Ecto neural progenitor cell (in vitro differentiated cells): ENCODE measurements around the gene HDGF.
"Not testable (repeated sequence)": the region's sequence is repeated elsewhere in the genome, so short reads cannot be mapped to it uniquely, and the experiment has no call there.

Experiments used
- DNase-seq: peaks from one replicate; pipeline ENCODE4 v3.0.0-alpha.2; 2018; ENCODE audit warnings: low spot score

The HDGF gene

DNA sequence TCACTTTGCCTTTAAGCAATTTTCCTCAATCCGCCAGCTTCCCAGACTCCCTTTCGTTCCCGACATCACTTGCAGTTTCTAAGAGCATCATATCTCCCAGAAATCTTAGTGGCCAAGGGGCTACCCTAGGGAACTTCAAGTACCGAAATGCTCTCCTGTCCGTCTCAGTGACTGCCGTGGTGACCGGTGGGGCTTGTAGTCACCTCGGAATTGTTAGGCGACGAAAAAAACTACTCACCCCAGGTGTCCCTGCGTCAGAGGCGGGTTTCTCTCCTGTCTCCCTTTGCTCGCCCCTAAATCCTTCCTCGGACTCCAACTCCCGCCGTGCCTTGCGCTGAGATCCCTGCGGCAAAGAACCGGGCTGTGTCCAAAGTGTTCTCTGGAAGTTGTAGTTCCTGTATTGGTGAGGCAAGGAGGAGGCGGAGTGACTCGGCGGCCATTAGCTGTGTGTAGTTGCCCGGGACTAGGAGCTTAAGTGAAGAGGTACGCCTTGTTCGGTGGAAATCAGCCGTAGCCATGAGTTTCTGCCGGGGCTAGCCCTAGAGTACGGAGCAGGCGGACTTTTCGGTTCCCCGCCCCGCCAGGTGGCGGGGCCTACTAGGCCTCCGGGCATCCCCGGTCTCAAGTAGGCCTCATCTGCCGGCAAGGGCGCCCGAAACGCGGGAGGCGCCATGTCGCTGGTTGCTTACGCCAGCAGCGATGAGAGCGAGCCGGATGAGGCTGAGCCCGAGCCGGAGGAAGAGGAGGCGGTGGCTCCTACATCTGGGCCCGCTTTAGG is 15.8 kb upstream of the HDGF start, which contains the start of gene PRCC:
TSS of gene PRCC (plus strand) at position 435 of the 778 bp plus-strand sequence. CDS start at position 672, 237 bp downstream.
- DNase-seq = peak; percentile 98

DNA sequence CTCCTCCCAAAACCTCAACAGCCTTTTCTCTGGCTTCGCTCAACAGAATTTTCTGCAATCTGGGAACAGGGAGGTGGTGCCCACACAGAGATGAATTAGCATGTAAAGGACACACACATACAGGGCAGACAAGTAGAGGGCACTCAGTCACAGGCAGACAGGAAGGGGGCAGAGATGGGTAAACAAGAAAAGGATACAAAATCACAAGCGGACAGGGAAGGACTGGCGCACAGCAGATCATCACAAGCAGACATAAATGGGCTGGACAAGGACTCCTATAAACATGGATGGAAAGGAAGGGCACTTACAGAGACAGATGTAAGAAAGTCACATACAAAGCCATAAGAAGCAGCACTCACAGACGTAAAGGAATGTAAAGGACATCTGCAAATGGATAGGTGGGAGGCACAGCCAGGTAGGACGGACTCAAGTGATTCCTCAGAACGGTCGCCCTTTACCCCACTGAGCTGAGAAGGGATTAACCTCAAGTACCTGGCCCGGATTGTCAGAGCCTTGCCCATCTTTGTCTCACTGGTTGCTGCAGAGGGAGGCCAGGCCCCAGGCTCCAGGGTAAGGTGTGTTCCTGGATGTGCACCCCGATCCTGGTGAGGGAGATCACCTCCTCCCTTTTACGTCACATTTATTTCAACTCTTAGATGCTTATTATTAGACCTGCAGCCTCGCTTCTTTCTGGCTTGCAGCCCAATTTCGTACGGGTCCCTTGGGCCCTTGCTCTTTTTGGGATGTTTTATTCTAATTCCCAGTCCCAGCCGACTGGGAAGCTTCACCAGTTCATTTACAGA is 15.0 kb upstream of the HDGF start:
- peak; percentile 56 for DNase-seq

DNA sequence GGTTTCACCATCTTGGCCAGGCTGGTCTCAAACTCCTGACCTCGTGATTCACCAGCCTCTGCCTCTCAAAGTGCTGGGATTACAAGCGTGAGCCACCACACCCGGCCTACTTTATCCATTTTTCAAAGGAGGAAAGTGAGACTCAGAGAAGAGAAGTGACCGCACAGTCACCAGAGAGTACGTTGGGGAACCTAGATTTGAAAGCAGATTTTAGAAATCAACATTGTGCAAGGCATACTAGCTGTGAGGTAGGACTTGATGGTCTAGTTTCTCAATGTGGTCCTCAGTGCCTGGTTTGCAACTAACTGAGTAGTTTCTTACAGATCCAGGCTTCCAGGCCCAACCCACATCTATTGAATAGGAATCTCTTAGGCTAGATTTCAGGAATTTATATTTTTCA is 14.2 kb upstream of the HDGF start:
- no peak for DNase-seq

DNA sequence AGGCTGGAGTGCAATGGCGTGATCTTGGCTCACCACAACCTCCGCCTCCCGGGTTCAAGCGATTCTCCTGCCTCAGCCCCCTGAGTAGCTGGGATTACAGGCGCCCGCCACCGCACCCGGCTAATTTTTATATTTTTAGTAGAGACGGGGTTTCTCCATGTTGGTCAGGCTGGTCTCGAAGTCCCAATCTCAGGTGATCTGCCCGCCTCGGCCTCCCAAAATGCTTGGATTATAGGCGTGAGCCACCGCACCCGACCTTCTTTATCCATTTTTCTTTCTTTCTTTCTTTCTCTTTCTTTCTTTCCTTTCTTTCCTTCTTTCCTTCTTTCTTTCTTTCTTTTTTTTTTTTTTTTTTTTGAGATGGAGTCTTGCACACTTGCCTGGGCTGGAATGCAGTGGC is 13.7 kb upstream of the HDGF start:
- DNase-seq = not testable (repeated sequence)

DNA sequence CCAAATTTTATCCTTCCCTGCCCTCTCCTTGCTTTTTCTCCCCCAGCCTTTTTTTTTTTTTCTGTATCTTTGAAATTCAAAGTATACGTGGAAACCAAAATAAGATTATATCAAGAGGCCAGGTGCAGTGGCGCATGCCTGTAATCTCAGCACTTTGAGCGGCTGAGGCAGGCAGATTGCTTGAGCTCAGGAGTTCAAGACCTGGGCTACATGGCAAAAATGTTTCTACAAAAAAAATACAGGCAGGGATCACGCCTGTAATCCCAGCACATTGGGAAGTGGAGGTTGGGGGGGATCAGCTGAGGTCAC is 9.3 kb upstream of the HDGF start:
- DNase-seq = no peak

DNA sequence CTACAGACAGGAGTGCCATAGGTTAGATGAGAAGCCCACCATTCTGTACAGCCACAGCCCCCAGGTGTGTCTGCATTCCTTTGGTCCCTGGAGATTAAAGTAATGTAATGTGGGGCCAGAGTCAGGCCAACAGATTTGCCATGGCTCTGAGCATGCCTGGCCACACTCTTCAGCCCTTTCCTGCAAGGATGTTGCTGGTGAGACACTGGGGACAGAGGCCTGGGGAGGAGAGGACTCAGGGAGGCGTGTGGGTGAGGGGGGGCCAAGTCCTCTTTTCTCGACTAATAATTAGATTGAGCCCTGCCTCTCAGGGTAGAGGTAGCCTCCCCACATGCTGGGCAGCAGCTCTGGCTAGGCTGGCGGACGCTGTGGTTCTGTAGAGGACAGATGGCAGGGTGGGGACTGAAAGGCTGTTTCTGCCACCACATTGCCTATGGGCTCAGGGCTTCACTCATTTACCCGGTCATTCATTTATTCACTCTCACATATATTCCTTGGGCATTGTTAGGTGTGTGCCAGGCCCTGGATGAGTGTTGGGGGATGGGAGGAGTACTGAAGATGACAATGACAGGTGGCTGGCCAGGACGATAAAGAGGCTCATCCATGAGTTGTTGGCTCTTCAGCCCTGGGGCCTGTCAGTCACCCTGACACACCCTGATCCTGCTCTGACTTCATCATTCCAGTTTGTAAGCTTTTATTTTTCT is 8.8 kb upstream of the HDGF start:
- DNase-seq = no peak

DNA sequence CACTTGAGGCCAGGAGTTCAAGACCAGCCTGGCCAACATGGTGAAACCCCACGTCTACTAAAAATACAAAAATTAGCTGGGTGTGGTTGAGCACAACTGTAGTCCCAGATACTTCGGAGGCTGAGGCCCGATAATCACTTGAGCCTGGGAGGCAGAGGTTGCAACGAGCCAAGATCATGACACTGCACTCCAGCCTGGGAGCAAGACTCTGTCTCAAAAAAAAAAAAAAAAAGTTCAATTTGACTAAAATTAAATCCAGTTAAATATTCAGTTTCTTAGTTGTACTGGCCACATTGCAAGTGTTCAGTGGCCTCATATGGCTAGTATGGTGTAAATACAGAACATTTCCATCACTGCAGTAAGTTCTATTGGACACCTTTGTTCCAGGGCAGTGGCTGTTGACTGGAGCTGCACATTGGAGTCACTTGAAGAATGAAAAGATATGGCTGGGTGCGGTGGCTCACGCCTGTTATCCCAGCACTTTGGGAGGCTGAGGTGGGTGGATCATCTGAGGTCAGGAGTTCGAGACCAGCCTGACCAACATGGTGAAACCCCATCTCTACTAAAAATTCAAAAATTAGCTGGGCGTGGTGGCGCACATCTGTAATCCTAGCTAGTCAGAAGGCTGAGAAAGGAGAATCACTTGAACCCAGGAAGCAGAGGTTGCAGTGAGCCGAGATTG is 6.2 kb upstream of the HDGF start:
- DNase-seq = not testable (repeated sequence)

DNA sequence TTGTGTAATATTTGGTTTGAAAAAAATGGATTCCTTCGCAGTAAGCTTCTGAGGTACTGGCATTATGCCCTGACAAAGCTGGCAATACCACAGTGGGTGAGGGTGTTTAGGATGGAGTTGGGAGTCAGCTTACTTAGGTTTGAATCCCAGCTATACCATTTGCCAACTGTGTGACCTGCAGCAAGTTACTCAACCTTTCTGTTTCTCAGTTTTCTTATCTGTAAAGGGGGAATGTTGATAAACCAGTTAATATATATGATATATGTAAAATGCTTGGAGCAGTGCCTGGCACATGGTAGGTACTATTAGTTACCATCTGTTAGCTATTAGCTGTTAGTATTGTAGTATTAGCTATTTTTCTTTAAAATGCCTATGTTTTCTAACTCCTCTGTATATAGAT is 4.9 kb upstream of the HDGF start:
- DNase-seq = no peak

DNA sequence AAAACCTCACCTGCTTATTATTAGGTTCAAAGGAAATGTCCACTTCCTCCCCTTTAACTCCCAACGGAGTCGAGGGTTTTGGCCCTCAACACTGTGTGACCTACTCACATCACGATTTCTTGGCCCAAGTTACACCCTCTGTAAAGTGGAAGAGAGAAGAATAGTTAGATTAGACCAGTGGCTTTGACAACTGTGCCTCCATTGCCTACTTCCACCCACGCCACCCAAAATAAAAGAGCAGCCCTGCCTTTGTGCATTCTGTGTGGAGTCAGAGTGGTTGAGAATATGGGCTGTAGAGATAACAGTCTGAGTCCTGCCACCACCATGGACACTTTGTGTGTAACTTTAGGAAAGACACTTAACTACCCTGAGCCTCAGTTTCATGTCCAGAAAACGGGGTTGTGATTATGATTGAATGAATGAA is 4.1 kb upstream of the HDGF start:
- DNase-seq = no peak

DNA sequence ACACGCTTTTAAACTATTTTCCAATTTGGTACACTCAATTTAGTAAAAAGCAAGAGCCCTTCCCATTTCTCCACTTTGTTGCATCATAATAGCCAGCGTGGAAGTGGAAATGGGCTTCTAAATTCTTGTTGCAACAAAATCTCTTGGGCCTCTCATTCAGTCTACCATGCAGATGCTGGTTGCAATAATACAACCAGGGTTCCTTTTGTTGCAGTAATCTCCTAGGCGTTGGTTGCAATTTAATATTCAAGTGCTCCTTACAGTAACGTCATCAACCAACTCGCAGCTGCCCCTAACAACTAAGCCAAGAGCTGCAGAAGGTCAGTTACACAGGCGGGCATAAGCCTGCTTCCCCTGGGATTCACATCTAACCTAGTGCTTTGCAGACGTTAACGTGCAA is 2.7 kb upstream of the HDGF start:
- no peak for DNase-seq

DNA sequence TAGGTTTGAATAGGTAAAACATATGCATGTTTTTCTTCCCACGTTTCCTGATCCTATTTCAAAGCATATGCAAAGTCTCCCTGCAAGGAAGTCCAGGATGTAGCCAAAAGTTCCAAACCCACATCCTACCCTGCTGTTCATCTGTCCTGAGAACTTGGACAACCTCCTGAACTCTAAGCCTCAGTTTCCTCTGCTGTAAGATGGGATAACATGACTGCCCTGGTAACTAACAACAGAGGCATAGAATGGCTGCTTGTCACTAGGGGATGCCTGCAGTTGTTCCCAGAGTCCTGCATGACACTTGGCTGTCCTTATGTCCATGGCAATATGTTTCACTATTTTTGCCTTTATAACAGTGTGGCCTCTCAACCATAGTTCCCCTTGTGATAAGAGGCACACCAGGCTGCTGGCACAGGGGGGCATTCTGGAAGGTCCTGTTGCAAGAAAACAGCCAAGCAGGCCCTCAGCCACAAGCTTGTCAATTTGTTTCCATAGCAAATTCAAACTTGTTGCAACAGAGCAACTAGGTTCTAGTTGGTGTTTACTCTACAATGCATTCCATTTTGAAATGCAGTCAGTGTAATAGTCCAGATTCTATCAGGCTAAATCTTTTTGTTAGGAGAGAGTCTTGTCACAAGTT is 1.5 kb upstream of the HDGF start:
- DNase-seq = no peak

DNA sequence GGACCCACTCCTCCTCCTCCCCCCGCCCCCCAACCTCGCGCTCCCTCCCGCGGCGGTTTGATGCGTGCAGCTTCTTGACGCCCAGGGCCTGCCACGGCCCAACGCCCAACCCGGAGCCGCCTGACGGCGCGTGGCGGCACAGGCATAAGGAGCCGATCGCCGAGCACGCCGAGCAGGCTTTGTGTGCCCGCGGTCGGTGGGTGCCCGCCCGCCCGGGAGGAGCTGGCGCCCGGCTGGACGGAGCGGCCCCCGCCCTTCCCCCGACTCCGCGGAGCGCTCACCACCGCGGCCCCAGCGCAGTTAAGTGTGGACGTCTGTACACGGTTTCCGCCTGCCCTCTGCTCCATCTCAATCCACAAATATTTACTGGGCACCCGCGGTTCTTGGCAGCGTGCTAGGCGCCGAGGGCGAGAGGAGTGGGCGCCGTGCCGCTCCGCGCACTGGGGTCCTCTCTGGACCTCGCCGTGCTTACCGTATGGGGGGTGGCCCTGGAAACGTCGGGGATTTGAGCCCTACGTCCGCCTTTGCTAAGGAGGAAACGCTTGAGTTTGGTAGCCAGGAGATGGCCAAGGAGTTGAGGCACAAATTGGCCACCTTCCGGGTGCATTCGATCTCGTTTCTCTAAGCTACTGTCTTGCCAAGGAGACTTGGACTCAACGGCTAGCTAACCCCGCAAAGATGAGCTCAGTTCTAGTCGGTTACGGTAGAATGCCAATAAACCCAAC is 444 bp upstream of the HDGF start:
- peak; percentile 97 for DNase-seq

DNA sequence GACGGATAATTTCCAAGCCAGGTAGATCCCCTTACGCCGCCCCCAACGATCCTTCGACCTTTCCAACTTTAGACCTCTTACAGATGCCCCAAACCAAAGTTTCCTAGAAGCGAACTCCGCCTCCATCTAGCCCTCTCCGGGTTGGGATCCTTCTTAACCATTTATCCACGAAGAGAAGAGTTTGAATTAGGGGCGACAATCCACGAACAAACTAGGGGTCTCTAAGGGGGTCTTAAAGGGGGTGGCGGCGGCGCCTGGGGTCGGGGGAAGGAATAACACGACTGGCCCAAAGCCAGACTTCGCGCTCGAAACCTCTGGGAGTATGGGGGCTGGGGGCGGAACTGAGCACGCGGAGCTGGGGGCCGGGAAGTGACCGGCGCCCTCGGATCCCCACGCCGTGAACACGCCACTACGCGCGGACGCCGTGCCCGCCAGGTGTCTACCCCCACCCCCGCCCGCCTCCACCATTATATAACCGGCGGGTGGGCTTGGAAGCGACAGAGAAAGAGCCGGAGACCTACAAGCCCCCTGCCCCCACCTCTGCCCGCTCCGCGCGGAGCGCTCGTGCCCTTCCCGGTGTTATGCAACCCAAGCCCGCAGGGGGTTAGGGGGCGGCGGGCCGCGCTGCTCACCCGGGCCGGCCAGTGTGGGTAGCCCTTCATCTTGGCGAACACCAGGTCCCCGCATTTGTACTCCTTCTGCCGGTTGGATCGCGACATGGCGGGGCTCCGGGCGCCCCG is 594 bp downstream of the HDGF start:
- peak; percentile 77 for DNase-seq

DNA sequence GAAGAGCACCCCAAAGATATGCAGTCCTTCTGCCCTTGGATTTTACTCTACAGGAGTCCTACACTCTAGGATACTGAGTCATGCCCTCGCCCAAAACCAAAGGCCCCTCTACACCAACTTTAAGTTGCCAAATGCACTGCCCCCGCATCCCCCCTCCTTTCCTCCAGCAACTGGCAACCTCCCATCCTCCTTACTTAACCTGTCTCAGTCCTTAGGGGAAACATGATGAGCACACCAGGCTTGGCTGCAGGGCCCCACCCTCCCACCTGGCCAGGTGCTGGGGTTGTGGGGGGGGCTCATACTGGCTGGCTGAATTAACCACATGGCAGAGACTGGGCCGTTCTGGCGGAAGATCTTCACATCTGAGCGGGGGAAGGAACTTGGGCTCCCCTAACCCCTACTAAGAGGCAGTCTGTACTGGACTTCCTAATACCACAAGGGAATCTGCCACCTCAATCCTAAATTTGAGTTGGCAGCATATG is 1.2 kb downstream of the HDGF start:
- no peak for DNase-seq

DNA sequence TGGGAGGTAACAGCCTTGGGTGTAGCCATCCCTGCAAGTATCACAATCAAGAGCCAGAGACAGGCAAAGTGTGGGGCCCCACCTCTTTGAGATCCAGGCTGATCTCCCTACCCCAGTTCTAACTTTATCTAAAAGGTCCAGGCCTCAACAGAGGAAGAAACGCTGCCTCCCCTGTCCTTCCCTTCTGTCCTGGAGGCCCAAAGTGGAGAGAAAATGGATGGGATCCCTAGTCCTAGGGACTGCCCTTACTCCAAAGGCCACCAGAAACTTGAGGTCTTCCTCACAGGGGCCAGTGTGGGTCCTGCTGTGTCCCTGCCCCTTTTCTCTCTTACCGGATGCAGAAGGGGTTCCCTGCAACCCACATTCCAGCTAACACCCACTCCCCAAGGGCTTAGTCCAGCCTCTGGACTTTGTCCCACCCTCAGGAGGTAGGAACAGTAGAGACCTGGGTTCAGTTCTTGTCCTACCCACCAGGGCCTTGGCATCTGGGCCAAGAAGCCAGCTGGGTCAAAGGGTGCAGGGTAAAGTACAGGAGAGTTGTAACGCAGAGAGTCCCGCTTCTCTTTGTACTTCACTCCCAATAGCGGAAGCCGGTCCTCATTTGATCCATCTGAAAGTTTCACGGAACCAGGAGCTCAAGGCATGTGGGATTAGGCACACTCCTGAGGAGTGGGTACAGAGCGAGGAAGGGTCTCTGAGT is 1.9 kb downstream of the HDGF start:
- no peak for DNase-seq

DNA sequence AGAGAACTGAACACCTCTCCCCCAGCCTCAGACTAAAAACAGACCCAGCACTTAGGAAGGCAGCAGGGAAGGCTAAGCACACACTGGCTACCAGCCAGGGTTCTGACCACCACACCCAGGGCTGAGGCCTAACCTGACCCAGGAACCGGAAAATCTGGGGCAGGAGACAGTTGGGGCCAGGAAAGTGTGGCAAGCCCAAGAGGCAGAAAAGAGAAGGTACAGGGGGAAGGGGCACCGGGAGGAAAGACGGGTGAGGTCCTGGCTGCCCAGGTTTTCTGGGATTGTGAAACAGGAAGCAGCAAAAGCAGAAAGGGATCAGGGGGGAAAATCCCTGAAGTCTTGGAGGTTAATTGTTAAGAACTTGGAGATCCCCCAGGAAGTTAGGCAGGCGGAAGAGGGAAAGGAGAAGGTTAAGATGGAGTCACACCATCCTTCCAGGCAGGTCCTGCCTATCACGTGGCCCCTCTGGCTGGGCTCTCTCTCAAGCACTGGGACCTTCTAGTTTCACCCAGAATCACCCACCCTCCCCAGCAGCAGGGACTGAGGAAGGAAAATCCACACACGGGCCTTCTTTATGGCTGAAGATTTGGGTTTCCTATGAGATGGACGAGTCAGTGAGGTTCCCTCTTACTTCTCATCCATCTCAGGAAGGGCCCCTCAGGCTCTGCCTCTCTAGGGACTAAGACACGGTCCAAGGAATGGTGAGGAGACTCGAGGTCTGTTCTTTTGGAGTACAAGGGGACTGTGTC is 2.6 kb downstream of the HDGF start:
- DNase-seq = no peak

DNA sequence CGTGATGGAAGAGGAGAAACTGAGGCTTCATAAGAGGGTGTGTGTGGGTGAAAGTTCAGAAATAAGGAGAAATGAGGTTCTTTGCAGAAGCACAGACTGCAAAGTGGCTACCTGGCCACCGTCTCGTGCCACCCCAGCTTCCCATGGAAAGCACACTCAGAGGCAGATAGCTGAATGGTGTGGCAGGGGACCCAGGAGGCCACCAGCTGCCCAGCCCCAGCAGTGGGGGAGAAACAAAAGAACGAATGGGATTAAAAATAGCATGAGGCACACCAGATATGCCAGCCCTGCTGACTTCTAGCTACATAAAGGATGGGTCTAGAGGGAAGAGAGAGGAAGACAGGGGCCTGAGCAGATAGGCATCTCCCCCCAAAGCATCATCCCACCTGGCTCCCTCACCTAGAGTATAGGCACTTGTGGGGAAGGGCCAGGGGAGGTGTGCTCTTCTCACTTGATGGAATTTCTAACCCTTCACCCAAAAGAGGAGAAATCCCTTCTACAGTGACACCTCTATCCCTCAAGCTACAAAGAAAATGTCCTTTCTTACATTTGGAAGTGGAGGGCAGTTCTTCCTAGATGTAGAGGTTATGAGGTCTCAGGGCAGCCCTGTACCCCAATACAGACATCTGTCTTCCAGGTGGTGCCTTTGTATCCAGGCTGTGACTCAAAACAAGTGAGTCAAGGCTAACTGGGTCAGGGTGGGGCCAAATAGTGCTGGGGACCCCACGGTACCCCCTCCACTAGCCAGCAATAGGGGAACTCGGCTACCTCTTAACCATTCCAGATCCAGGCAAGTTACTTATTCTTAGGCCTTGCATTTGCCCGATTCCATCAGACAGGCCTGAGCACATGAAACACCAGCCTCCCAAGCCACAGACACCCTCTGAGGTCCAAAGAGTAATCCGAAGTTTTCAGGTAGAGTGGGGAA is 3.5 kb downstream of the HDGF start:
- DNase-seq = no peak
